GM08714 (cell line): ENCODE measurements around the gene TSPAN19.
"Not testable (repeated sequence)": the region's sequence is repeated elsewhere in the genome, so short reads cannot be mapped to it uniquely, and the experiment has no call there.

Source experiments
- H3K4me3 ChIP-seq: fragments of 200-500 bp; sonication (Bioruptor generic); 2 replicates; pipeline ENCODE4 v1.5.1; 2014; ENCODE audit warnings: mild to moderate bottlenecking, low read length, inconsistent platforms
- ZNF274 ChIP-seq: IDR thresholded peaks from 2 replicates; pipeline ENCODE4 v1.6.1; 2012; ENCODE audit warnings: mild to moderate bottlenecking, low read depth, low read length

The TSPAN19 gene

DNA sequence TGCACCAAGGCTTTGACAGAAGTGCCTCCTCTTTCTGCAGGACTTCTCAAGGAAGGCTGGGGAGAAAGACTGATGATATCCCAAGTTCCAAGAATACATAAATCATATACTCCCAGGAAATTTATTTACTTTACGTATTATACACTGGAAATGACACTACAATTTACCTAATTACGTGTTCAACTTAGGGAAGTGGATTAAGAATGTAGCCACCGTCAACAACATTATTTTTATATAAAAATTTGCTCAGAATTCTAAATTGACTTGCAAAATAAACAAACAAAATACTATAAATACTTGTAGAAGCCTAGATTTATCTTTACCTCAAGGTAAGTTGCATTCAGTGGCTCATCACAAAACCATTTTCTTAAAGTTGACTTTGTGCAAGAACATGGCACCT is 18.9 kb downstream of the TSPAN19 start:
- H3K4me3 ChIP-seq: no peak overlapping the region
- no peak for TF ChIP-seq ZNF274

DNA sequence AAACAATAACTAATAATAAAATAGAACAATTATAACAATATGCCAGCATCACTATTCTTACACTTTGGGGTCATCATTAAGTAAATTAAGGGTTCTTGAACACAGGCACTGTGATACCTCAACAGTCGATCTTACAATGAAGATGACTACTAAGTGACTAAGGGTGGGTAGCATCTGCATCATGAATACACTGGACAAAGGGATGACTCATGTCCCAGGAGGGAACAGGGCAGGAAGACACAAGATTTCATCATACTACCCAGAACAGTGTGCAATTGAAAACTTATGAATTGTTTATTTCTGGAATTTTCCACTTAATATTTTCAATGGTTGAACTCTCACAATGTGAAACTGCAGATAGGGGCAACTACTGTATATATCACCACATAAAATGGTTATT is 19.7 kb downstream of the TSPAN19 start:
- H3K4me3 ChIP-seq: no peak overlapping the region
- TF ChIP-seq ZNF274: no peak

- TF ChIP-seq ZNF274: no peak
- no peak overlapping the region for H3K4me3 ChIP-seq
Measured at GRCh38 chr12:85007836-85008235, 28.2 kb downstream of the TSPAN19 start.

- H3K4me3 ChIP-seq: no peak overlapping the region
- no peak for TF ChIP-seq ZNF274
Measured at GRCh38 chr12:85006206-85006605, 29.9 kb downstream of the TSPAN19 start.

DNA sequence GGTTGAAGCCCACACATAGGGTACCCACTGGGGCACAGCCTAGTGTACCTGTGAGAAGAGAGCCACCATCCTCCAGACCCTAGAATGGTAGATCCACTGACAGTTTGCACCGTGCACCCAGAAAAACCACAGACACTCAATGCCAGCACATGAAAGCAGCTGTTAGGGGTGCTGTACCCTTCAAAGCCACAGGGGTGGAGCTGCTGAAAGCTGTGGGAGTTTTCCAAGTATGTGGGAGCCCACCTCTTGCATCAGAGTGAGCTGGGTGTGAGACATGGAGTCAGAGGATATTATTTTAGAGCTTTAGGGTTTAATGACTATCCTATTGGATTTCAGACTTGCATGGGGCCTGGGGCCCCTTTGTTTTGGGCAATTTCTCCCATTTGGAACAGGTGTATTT is 30.5 kb downstream of the TSPAN19 start:
- H3K4me3 ChIP-seq: no peak overlapping the region
- TF ChIP-seq ZNF274: no peak

GRCh38 chr12:85005047-85005446 is 31.0 kb downstream of the TSPAN19 start:
- H3K4me3 ChIP-seq: not testable (repeated sequence)

DNA sequence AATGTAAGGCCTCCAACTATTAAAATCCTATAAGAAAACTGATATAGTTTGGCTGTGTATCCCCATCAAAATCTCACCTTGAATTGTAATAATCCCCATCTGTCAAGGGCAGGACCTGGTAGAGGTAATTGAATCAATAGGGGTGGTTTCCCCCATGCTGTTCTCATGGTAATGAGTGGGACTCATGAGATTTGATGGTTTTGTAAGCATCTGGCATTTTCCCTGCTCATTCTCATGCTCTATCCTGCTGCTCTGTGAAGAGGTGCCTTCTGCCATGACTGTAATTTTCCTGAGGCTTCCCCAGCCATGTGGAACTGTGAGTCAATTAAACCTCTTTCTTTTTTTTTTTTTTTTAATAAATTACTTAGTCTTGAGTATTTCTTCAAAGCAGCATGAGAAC is 31.9 kb downstream of the TSPAN19 start:
- no peak for TF ChIP-seq ZNF274
- no peak overlapping the region for H3K4me3 ChIP-seq

GRCh38 chr12:85002778-85003296 is 33.2 kb downstream of the TSPAN19 start:
- no peak for TF ChIP-seq ZNF274
- H3K4me3 ChIP-seq: no peak overlapping the region

DNA sequence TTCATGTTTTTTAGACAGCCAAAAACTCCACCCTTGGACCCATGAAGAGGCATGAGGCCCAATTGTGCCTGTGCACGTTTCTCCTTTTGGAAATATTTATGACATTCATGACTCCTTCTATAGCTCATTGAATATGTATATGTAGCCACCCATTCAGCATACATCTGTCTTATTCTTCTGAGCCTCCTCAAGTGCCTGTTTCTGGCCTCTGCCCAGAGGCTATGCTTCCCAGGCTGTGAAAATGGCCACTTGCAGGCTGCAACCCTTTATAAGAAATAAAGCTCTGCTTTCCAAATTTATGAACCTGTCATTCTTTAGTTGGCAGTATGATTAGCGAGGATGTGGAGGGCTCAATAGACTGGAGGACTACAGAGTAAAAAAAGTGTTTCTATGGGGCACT is 35.3 kb downstream of the TSPAN19 start:
- H3K4me3 ChIP-seq: no peak overlapping the region
- no peak for TF ChIP-seq ZNF274

GRCh38 chr12:84998341-84998740 is 37.7 kb downstream of the TSPAN19 start:
- TF ChIP-seq ZNF274: no peak
- no peak overlapping the region for H3K4me3 ChIP-seq

DNA sequence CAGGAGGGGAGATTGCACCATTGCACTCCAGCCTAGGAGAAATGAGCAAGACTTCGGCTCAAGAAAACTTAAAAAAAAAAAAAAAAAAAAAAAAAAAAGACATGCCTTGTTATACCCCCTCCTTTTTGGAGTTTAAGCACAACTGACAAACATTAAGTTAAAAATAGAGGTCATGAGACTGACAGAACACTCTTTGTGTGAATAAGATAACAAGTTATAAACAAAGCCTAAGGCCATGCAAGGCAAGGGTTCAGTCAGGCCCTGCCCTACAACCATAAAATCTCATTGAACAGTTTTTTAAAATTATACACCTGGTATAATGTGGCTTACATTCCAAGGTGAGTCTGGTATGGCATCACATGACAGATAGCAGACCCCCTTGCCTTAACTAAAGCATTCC is 39.3 kb downstream of the TSPAN19 start:
- TF ChIP-seq ZNF274: no peak

DNA sequence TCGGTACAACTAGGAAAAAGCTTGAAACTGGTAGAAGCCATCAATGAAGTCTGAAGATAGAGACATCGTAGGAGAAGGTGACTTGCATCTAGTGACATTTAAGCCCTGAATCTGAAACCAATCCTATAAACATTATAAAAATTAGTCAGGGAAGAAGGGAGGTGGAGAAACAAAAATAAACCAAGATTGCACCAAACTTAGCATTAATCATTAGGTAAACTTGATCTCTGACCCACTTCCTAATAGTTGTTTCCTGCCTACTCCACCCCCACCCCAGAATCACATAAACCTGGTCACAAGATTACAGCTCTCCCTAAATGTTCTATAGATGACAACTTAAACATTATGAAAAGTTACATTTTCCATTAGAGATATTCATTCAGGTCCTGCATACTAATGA is 40.4 kb downstream of the TSPAN19 start:
- no peak for TF ChIP-seq ZNF274
- no peak overlapping the region for H3K4me3 ChIP-seq

More for the DNA sequence above, 39.3 kb downstream of the TSPAN19 start:
- H3K4me3 ChIP-seq: no peak overlapping the region

GRCh38 chr12:84994426-84994825 is 41.7 kb downstream of the TSPAN19 start:
- no peak for TF ChIP-seq ZNF274
- H3K4me3 ChIP-seq: no peak overlapping the region

DNA sequence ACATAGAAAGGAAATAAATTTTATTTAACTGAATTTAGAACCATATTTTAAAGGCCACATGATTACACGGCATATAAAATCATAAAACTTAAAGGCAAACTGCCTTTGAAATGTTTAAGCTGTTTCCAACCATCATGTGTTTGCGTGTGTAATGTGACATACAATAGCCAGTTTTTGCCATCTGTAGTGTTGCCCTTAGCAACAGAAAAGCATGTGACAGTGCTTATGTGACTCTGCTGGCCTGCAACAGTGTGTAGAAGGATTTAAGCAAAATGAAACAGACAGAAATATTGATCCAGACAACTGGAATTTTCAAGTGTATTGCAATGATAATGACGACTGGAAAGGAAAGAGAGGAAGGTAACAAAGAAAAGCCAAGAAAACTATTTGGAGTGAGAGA is 49.5 kb downstream of the TSPAN19 start:
- H3K4me3 ChIP-seq: no peak overlapping the region
- no peak for TF ChIP-seq ZNF274

GRCh38 chr12:84986117-84986516 is 50.0 kb downstream of the TSPAN19 start:
- no peak overlapping the region for H3K4me3 ChIP-seq
- TF ChIP-seq ZNF274: no peak

GRCh38 chr12:84983289-84983688 is 52.8 kb downstream of the TSPAN19 start:
- H3K4me3 ChIP-seq: no peak overlapping the region
- no peak for TF ChIP-seq ZNF274

GRCh38 chr12:84982888-84983287 is 53.2 kb downstream of the TSPAN19 start:
- TF ChIP-seq ZNF274: no peak
- H3K4me3 ChIP-seq: no peak overlapping the region

DNA sequence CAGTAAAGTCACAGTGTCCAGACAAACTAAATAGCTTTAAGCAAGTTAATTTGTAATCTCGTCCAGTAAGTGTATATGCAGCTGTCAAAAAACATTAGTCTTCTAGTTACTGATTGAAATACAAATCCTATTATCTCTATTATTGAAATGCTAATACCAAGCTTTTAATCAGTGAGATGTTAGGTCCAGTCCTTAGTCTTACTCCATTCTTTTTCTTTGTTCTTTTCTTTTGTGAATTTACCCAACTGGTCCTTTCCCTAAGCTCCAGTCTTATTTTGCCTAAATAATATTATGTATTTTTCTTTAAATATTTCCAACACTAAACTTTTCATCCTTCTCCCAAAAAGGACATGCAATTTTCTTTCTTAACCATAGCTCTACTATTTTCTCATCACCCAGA is 57.2 kb downstream of the TSPAN19 start:
- no peak overlapping the region for H3K4me3 ChIP-seq
- TF ChIP-seq ZNF274: no peak
